Panc1 (cell line): ENCODE measurements around the gene RAB12. TPM values are rescaled to one million over a fixed set of nuclear protein-coding genes. Genes with fewer than 3 reads are reported as not detected.
"Not testable (repeated sequence)": the region's sequence is repeated elsewhere in the genome, so short reads cannot be mapped to it uniquely, and the experiment has no call there.

Source experiments
- ATAC-seq: fragments of 200-7000 bp; cut with Tn5 transposase; 2 replicates; pipeline ENCODE4 v1.9.1; 2020; ENCODE audit warnings: mild to moderate bottlenecking, moderate library complexity
- BruUV-seq: library from RNA; stranded (reverse); fragments of 400-500 nt; replicated peaks from 2 replicates; lab custom pipeline; 2021; lab: Mats Ljungman, UMichigan
- CTCF ChIA-PET: fragments of 300-600 bp; sonication (Branson Sonifier 250); formaldehyde crosslinking; loops from one replicate; lab custom pipeline; 2022; ENCODE audit warnings: antibody characterized with exemption; lab: Charles Lee
- POLR2A ChIA-PET: fragments of 300-600 bp; sonication (Branson Sonifier 250); formaldehyde crosslinking; loops from one replicate; lab custom pipeline; 2022; ENCODE audit warnings: antibody characterized with exemption; lab: Charles Lee
- DNase-seq: peaks from one replicate; pipeline ENCODE4 v3.0.0-alpha.2; 2010; ENCODE audit warnings: low read depth, low spot score
- H3K27ac ChIP-seq: 2 replicates; pipeline ENCODE4 v1.5.1; 2011; ENCODE audit warnings: mild to moderate bottlenecking, low read length, inconsistent platforms
- H3K27me3 ChIP-seq: fragments of 200-500 bp; sonication (Bioruptor generic); 2 replicates; pipeline ENCODE4 v1.6.0; 2014; ENCODE audit warnings: low read length, inconsistent platforms; ENCODE audit not compliant: control insufficient read depth, insufficient read depth
- H3K36me3 ChIP-seq: fragments of 200-500 bp; sonication (Bioruptor generic); 2 replicates; pipeline ENCODE4 v1.5.1; 2014; ENCODE audit warnings: inconsistent platforms, mild to moderate bottlenecking, low read length, moderate library complexity; ENCODE audit not compliant: control insufficient read depth, insufficient read depth
- H3K4me1 ChIP-seq: 2 replicates; pipeline ENCODE4 v1.5.1; 2011; ENCODE audit warnings: inconsistent platforms, mild to moderate bottlenecking, low read length, moderate library complexity; ENCODE audit not compliant: control insufficient read depth, insufficient read depth
- H3K4me3 ChIP-seq, 2 experiments: 2 replicates each; pipeline ENCODE4 v1.5.1; 2011 to 2012; ENCODE audit warnings: low read depth in 2 of 2, low read length in 2 of 2, mild to moderate bottlenecking in 2 of 2, inconsistent platforms in 1 of 2, moderate library complexity in 1 of 2
- H3K9me3 ChIP-seq: fragments of 200-500 bp; sonication (Bioruptor generic); 2 replicates; pipeline ENCODE4 v1.5.1; 2014; ENCODE audit warnings: low read depth, mild to moderate bottlenecking, inconsistent platforms, low read length, moderate library complexity; ENCODE audit not compliant: control insufficient read depth, insufficient read depth
- CTCF ChIP-seq: fragments of 450-650 bp; IDR thresholded peaks from 2 replicates; pipeline ENCODE4 v1.5.1; 2017; ENCODE audit warnings: mild to moderate bottlenecking
- POLR2AphosphoS5 ChIP-seq: IDR thresholded peaks from 2 replicates; pipeline ENCODE4 v1.6.1; 2012; ENCODE audit warnings: mild to moderate bottlenecking, low read depth, low read length, moderate library complexity
- REST ChIP-seq, 2 experiments: IDR thresholded peaks; 2 replicates each; pipeline ENCODE4 v1.6.1; 2011 to 2012; ENCODE audit warnings: low read depth in 2 of 2, control low read depth in 1 of 2, low read length in 1 of 2, mild to moderate bottlenecking in 1 of 2, moderate library complexity in 1 of 2; ENCODE audit not compliant: insufficient read depth in 1 of 2
- SIN3A ChIP-seq: IDR thresholded peaks from 2 replicates; pipeline ENCODE4 v1.6.1; 2012; ENCODE audit warnings: low read depth, mild to moderate bottlenecking, low read length, moderate library complexity, borderline replicate concordance; ENCODE audit not compliant: insufficient read depth
- TCF7L2 ChIP-seq: IDR thresholded peaks from 2 replicates; pipeline ENCODE4 v1.6.1; 2011; ENCODE audit warnings: mild to moderate bottlenecking, low read depth, low read length, inconsistent platforms
- in situ Hi-C: cut with HindIII; loops from 2 replicates; pipeline ENCODE4 v1.10.0; 2016; ENCODE audit warnings: low sequenced_read_pairs, low pct_unique_long_range_greater_than_20kb
- intact Hi-C: fragments of 100-400 bp; cut with micrococcal nuclease; formaldehyde crosslinking; loops from one replicate; pipeline ENCODE4 v1.10.0; 2022; ENCODE audit not compliant: unreplicated experiment
- total RNA-seq: library from RNA; stranded (reverse); gene quantifications from one replicate; pipeline ENCODE4 v1.2.1, GENCODE V29; 2021; ENCODE audit not compliant: unreplicated experiment

RAB12 gene
- total RNA-seq, 1 experiment from 2014 or later: 35.7 TPM

- BruUV-seq, H3K9me3 ChIP-seq, intact Hi-C loops, in situ Hi-C loops, ATAC-seq, CTCF ChIA-PET, H3K4me3 ChIP-seq, H3K36me3 ChIP-seq, H3K27ac ChIP-seq, DNase-seq, H3K27me3 ChIP-seq, H3K4me1 ChIP-seq, POLR2A ChIA-PET: not testable (repeated sequence)
Measured at GRCh38 chr18:8622625-8623024, 13.4 kb downstream of the RAB12 start.

- H3K9me3 ChIP-seq: peaks cover 8% of the 10 kb centered on the region; the same call in 1 of the 2 replicates
- no peaks in the 10 kb centered on the region for H3K27me3 ChIP-seq
- H3K27ac ChIP-seq: no peak overlapping the region; the same call in 1 of the 2 replicates
- H3K4me1 ChIP-seq: no peaks in the 10 kb centered on the region
- H3K36me3 ChIP-seq: no peaks in the 10 kb centered on the region
- intact Hi-C loops (no loop called here), in situ Hi-C loops (no loop called here)
- no peak overlapping the region for H3K4me3 ChIP-seq
- TF ChIP-seq POLR2AphosphoS5 (no peak), SIN3A (no peak), CTCF (no peak), REST (IDR thresholded peaks at IDR 0.05; ENCODE audit: insufficient read depth in 1 of 2, low read depth in 2 of 2, low read length in 1 of 2) (no peak), TCF7L2 (no peak)
- CTCF ChIA-PET: no interaction called here
- no TSS peak for BruUV-seq
- DNase-seq (no peak), ATAC-seq (peak; percentile 26; the same call in 1 of the 2 replicates)
- POLR2A ChIA-PET: no interaction called here
Measured at GRCh38 chr18:8623549-8624106, 14.4 kb downstream of the RAB12 start.

GRCh38 chr18:8625461-8626092 is 16.3 kb downstream of the RAB12 start:
- Histone ChIP-seq H3K27ac (no peak overlapping the region), H3K9me3 (peaks cover 7% of the 10 kb centered on the region; the same call in 1 of the 2 replicates), H3K4me1 (no peaks in the 10 kb centered on the region), H3K4me3 (no peak overlapping the region), H3K27me3 (no peaks in the 10 kb centered on the region), H3K36me3 (no peaks in the 10 kb centered on the region; the same call in 1 of the 2 replicates)
- ATAC-seq (no peak), DNase-seq (no peak)
- POLR2A ChIA-PET: interaction anchor here (0.5 kb wide), 1 partner anchor 18 kb away, joined by 4 read pairs; no protein-coding TSS in a partner anchor
- BruUV-seq: no TSS peak
- in situ Hi-C loops: no loop called here
- CTCF ChIA-PET: interaction anchor here (0.6 kb wide), 1 partner anchor 111 kb away, joined by 14 read pairs; no protein-coding TSS in a partner anchor
- TF ChIP-seq SIN3A (no peak), TCF7L2 (no peak), POLR2AphosphoS5 (no peak)
- intact Hi-C loops: no loop called here
